ENCODE results near the gene MED12. TPM values are rescaled to one million over a fixed set of nuclear protein-coding genes. Genes with fewer than 3 reads are reported as not detected.

Gene MED12
- total and polyA plus RNA-seq, 10 of the 15 experiments (the other 5 are each of a cell fraction or from before 2014, with no cell fraction given) = 0.68 to 28.5 (median 13.7) TPM

DNA sequence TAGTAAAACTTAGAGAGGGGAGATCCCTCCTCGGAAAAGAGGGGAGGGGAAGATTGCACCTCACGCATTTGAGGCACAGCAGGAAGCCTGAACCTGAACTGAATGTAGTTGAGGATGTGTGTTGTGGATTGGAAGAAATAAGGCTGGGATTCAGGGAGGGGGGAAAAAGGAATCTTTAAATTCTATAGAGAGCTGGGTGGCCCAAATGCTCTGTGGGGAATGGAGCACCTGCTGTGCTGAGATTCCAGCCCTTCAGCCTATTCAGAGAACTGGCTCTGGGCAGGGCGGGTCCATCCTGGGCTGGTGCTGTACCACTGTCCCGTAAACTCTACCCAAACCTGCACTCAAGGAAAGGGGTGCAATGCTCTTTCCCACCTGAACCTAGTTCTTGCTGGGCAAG lies 18.7 kb upstream of the MED12 start:
- Histone ChIP-seq H3K4me2 (ENCODE audit: control insufficient read depth, insufficient read depth) (no peak overlapping the region), H3K9me3 (replicated peaks; ENCODE audit: control insufficient read depth, insufficient read depth, low read length) (no peaks in the 10 kb centered on the region), H3K27ac (ENCODE audit: control insufficient read depth, insufficient read depth) (no peak overlapping the region), H3K4me1 (ENCODE audit: control insufficient read depth, insufficient read depth, low read length) (peaks cover 3% of the 10 kb centered on the region; the same call in 1 of the 2 replicates), H4K20me1 (ENCODE audit: control insufficient read depth, insufficient read depth) (no peaks in the 10 kb centered on the region), H3K79me2 (ENCODE audit: control insufficient read depth, insufficient read depth, low read length) (no peaks in the 10 kb centered on the region), H3K27me3 (replicated peaks in 1 of 2; ENCODE audit: control insufficient read depth in 2 of 2, insufficient read depth in 2 of 2, low read length in 1 of 2) (no peaks in the 10 kb centered on the region), H2AFZ (ENCODE audit: control insufficient read depth, low read depth, low read length) (no peak overlapping the region), H3K36me3 (ENCODE audit: control insufficient read depth in 2 of 2, insufficient read depth in 2 of 2, low read length in 1 of 2) (no peaks in the 10 kb centered on the region), H3K4me3 (no peak overlapping the region), H3K9ac (ENCODE audit: control insufficient read depth, insufficient read depth, low read length) (no peak overlapping the region)
- SMC1A ChIA-PET (ENCODE audit: uncharacterized antibody, unreplicated experiment) = interaction anchor here (0.8 to 6.2 kb wide), 10 partner anchors 12 to 184 kb away, joined by 3 to 46 read pairs (median 5); partner anchors contain the start of genes IL2RG, MED12 and NONO
- in situ Hi-C loops (cut with MboI) (no loop called here), intact Hi-C loops (cut with micrococcal nuclease; ENCODE audit: unreplicated experiment) (loop anchor here (10.0 kb wide), 1 partner anchor 185 kb away; the partner anchor contains the start of gene NONO)
- RAD21 ChIA-PET (ENCODE audit: unreplicated experiment) = interaction anchor here (0.8 to 2.7 kb wide), 9 partner anchors 12 to 184 kb away, joined by 3 to 29 read pairs (median 6); partner anchors contain the start of genes IL2RG, MED12, NLGN3 and NONO
- CTCF ChIA-PET = interaction anchor here (0.5 to 5.2 kb wide), 8 partner anchors 10 to 130 kb away, joined by 3 to 82 read pairs (median 16); partner anchors contain the start of genes IL2RG and MED12
- ATAC-seq (no peak), DNase-seq (ENCODE audit: low read depth, low spot score) (no peak), FAIRE-seq (no peak)
- POLR2A ChIA-PET = interaction anchor here (0.6 to 5.1 kb wide), 6 partner anchors 12 to 279 kb away, joined by 3 to 60 read pairs (median 4); partner anchors contain the start of gene IL2RG
- 74% methylated on average over 4 of the region's 4 CpGs for WGBS (ENCODE audit: insufficient coverage, insufficient replicate concordance, low lambda C conversion rate, missing lambda C conversion rate)
- no TSS peak for BruUV-seq (replicated peaks)
- no peak for TF ChIP-seq WRNIP1 (IDR thresholded peaks at IDR 0.05; ENCODE audit: borderline replicate concordance, low read depth, low read length)
- no peak for TF ChIP-seq SREBF2 (IDR thresholded peaks at IDR 0.05; ENCODE audit: low read length)
- TF ChIP-seq CREM (IDR thresholded peaks at IDR 0.05; ENCODE audit: low read depth) = no peak
- no peak for TF ChIP-seq NR2C2 (IDR thresholded peaks at IDR 0.05; ENCODE audit: borderline replicate concordance, control insufficient read depth, insufficient read length, low read depth)
- no peak for TF ChIP-seq ETV6 (conservative IDR thresholded peaks at IDR 0.05 in 1 of 2, IDR thresholded peaks at IDR 0.05 in 1 of 2; ENCODE audit: borderline replicate concordance in 1 of 2, low read depth in 1 of 2)
- TF ChIP-seq RBBP5 (conservative IDR thresholded peaks at IDR 0.05) = no peak
- no peak for TF ChIP-seq HSF1 (IDR thresholded peaks at IDR 0.05; ENCODE audit: low read depth, low read length)
